ENCODE data around the gene P2RX2. TPM values are rescaled to one million over a fixed set of nuclear protein-coding genes. Genes with fewer than 3 reads are reported as not detected.

The P2RX2 gene
- total RNA-seq (2021) (not detected in 2 replicates), Bru-seq, nascent RNA (not detected), BruChase-seq, experiment 1, labeled RNA remaining after a 2-hour chase (not detected), BruChase-seq, experiment 2, labeled RNA remaining after a 6-hour chase (not detected)
- long read RNA-seq, result 0 reads

DNA sequence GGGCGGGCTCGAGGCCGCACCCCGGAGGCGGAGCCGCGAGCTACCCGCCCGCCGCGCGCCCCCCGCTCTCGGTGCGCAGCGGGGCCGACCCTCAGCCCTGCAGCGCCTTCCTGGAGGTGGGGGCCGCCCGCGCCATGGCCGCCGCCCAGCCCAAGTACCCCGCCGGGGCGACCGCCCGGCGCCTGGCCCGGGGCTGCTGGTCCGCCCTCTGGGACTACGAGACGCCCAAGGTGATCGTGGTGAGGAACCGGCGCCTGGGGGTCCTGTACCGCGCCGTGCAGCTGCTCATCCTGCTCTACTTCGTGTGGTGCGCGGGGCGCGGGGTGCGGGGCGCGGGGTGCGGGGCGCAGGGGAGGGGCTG, at the start of gene P2RX2:
Gene P2RX2, plus strand, starts transcription at position 94 of the 361 bp plus-strand sequence. Its CDS starts 41 bp downstream, at position 135.
- Histone ChIP-seq H3K4me1 (replicated peaks; ENCODE audit: insufficient read depth) (peaks cover 21% of the 10 kb centered on the region), H3K4me3 (no peak within 1 kb of the TSS), H3K27ac (no peak within 1 kb of the TSS), H3F3A (ENCODE audit: insufficient read depth, low read depth) (peaks cover 23% of the 10 kb centered on the region), H3K4me2 (no peak within 1 kb of the TSS), H2AFZ (no peak within 1 kb of the TSS), H3K36me3 (ENCODE audit: low read depth) (no peaks in the 10 kb centered on the region), H3K79me2 (ENCODE audit: low read depth) (no peaks in the 10 kb centered on the region), H4K20me1 (ENCODE audit: insufficient read depth) (0 out of 2 replicates have a peak, but pooled peaks cover 6% of the 10 kb centered on the region), H3K9me3 (ENCODE audit: insufficient read depth, low read depth) (peaks cover 7% of the 10 kb centered on the region), H3K27me3 (ENCODE audit: insufficient read depth, low read depth) (peaks cover 19% of the 10 kb centered on the region; the same call in 1 of the 2 replicates), H3K9me2 (ENCODE audit: insufficient read depth) (no peaks in the 10 kb centered on the region)
- no peak for TF ChIP-seq CTCF (conservative IDR thresholded peaks at IDR 0.05)
- no peak for TF ChIP-seq EZH2 (IDR thresholded peaks at IDR 0.05; ENCODE audit: low read depth)
- ChIA-PET CTCF (no interaction called here), POLR2A (ENCODE audit: unreplicated experiment) (no interaction called here)
- BruUV-seq (replicated peaks), result no TSS peak
- intact Hi-C loops (cut with micrococcal nuclease; ENCODE audit: unreplicated experiment), result loop anchor here (10.0 kb wide), 1 partner anchor 464 kb away; no protein-coding TSS in a partner anchor
- no peak for DNase-seq

DNA sequence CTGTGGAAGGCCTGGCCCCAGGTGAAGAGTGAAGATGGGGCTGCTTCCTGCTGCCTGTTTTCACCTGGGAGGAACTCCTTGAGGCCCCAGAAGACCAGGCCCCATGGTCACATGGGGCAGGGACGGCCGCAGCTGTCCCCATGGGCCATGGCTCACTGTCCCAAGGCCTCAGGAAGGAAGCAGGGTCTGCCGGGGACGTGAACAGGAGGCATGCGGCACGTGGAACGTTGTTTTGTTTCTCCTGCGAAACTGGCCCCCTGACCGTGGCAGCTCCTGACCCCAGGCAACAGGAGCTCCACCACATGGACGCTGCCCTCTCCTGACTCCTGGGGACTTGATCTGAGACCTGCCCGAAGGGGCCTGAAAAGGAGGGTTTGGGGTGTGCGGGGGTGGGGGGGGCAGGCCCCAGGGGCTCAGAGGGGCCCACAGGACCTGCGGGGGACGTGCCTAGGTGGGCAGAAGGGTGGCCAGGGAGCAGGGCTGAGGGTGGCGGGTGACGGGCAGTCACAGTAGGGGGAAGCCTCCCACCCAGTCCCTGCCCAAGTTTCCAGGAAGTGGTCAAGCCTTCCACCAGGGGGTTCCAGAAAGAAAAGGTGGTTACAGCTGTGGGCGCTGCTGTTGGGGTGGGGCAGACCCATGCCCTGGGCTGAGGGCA, 49.6 kb upstream of the P2RX2 start:
- Histone ChIP-seq H3K36me3 (ENCODE audit: low read depth) (no peaks in the 10 kb centered on the region), H3K4me2 (no peak overlapping the region), H3K4me1 (replicated peaks; ENCODE audit: insufficient read depth) (no peaks in the 10 kb centered on the region), H3K9me2 (ENCODE audit: insufficient read depth) (no peaks in the 10 kb centered on the region), H3K27ac (no peak overlapping the region), H2AFZ (no peak overlapping the region), H3K79me2 (ENCODE audit: low read depth) (no peaks in the 10 kb centered on the region), H3K27me3 (ENCODE audit: insufficient read depth, low read depth) (no peaks in the 10 kb centered on the region), H3F3A (ENCODE audit: insufficient read depth, low read depth) (no peaks in the 10 kb centered on the region), H3K4me3 (no peak overlapping the region), H3K9me3 (ENCODE audit: insufficient read depth, low read depth) (no peaks in the 10 kb centered on the region), H4K20me1 (ENCODE audit: insufficient read depth) (peaks cover 19% of the 10 kb centered on the region)
- TF ChIP-seq EZH2 (IDR thresholded peaks at IDR 0.05; ENCODE audit: low read depth), result no peak
- no peak for TF ChIP-seq CTCF (conservative IDR thresholded peaks at IDR 0.05)
- no peak for DNase-seq
- no TSS peak for BruUV-seq (replicated peaks)
- POLR2A ChIA-PET (ENCODE audit: unreplicated experiment), result no interaction called here
- CTCF ChIA-PET, result no interaction called here
- intact Hi-C loops (cut with micrococcal nuclease; ENCODE audit: unreplicated experiment), result no loop called here

DNA sequence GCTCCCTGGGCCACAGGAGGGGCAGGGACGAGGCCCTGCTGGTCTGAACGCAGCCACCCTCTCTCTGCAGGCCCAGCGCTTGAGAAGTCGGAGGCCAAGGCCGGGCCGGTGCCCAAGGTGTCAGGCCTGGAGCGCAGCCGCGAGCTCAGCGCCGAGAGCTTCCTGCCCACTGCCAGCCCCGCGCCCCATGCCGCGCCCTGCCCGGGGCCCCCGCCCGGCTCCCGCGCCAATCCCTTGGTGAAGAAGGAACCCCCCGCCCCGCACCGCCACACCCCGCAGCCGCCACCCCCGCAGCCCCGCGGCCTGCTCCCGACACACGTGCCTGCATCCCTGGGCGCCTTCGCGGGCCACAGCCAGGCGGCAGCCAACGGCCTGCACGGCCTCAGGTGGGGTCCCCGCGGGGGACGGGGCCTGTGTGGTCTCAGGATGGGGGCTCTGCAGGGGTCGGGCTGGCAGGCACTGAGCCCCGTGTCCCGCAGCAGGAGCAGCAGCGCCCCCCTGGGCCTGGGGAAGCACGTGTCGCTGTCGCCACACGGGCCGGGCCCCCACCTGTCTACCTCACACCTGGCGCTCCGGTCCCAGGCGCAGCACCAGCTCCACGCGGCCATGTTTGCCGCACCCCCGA, 48.6 kb upstream of the P2RX2 start:
- Histone ChIP-seq H3K27me3 (ENCODE audit: insufficient read depth, low read depth) (no peaks in the 10 kb centered on the region), H3K4me1 (replicated peaks; ENCODE audit: insufficient read depth) (no peaks in the 10 kb centered on the region), H3F3A (ENCODE audit: insufficient read depth, low read depth) (no peaks in the 10 kb centered on the region), H4K20me1 (ENCODE audit: insufficient read depth) (peaks cover 14% of the 10 kb centered on the region), H3K9me3 (ENCODE audit: insufficient read depth, low read depth) (no peaks in the 10 kb centered on the region), H2AFZ (no peak overlapping the region), H3K27ac (no peak overlapping the region), H3K9me2 (ENCODE audit: insufficient read depth) (no peaks in the 10 kb centered on the region), H3K4me2 (no peak overlapping the region), H3K79me2 (ENCODE audit: low read depth) (no peaks in the 10 kb centered on the region), H3K4me3 (no peak overlapping the region), H3K36me3 (ENCODE audit: low read depth) (no peaks in the 10 kb centered on the region)
- no peak for TF ChIP-seq EZH2 (IDR thresholded peaks at IDR 0.05; ENCODE audit: low read depth)
- intact Hi-C loops (cut with micrococcal nuclease; ENCODE audit: unreplicated experiment), result no loop called here
- CTCF ChIA-PET, result no interaction called here
- no peak for DNase-seq
- BruUV-seq (replicated peaks), result no TSS peak
- POLR2A ChIA-PET (ENCODE audit: unreplicated experiment), result no interaction called here

Measured in PC-9 (cell line).